GM19240 (cell line): ENCODE data around the gene SLC52A3.
"Not testable (repeated sequence)": the region's sequence is repeated elsewhere in the genome, so short reads cannot be mapped to it uniquely, and the experiment has no call there.

Experiments used
- DNase-seq: peaks from one replicate; pipeline ENCODE4 v3.0.0; 2011; ENCODE audit warnings: low spot score; ENCODE audit not compliant: insufficient read length

SLC52A3 gene

GRCh38 chr20:728256-728944 is 39.9 kb downstream of the SLC52A3 start:
- DNase-seq = no peak

GRCh38 chr20:726160-726559 is 42.1 kb downstream of the SLC52A3 start:
- DNase-seq = no peak

- no peak for DNase-seq
These were observed 42.8 kb downstream of the SLC52A3 start for GRCh38 chr20:725491-725890.

GRCh38 chr20:724797-725196 is 43.5 kb downstream of the SLC52A3 start:
- not testable (repeated sequence) for DNase-seq

GRCh38 chr20:723756-724155 is 44.5 kb downstream of the SLC52A3 start:
- DNase-seq = no peak

GRCh38 chr20:722822-723644 is 45.3 kb downstream of the SLC52A3 start:
- DNase-seq = no peak

GRCh38 chr20:721876-722275 is 46.4 kb downstream of the SLC52A3 start:
- DNase-seq = no peak

- DNase-seq = no peak
These were observed 48.5 kb downstream of the SLC52A3 start for GRCh38 chr20:719816-720215.

- DNase-seq = no peak
These were observed 49.2 kb downstream of the SLC52A3 start for GRCh38 chr20:719068-719467.

GRCh38 chr20:717832-718231 is 50.5 kb downstream of the SLC52A3 start:
- DNase-seq = no peak

GRCh38 chr20:717271-717670 is 51.0 kb downstream of the SLC52A3 start:
- DNase-seq = no peak

- DNase-seq = no peak
These were observed 53.8 kb downstream of the SLC52A3 start for GRCh38 chr20:714453-714852.

GRCh38 chr20:711576-711975 is 56.7 kb downstream of the SLC52A3 start:
- DNase-seq = no peak

GRCh38 chr20:710780-711450 is 57.4 kb downstream of the SLC52A3 start:
- DNase-seq = no peak
